CD14-positive monocyte (primary cell): Measurements from ENCODE around the gene CEP97. TPM values are rescaled to one million over a fixed set of nuclear protein-coding genes. Genes with fewer than 3 reads are reported as not detected.
A peak's percentile ranks its signal among the peaks of the same experiment; 100 is the strongest.

Source experiments
- DNase-seq, 3 donors: peaks; one replicate each; pipeline ENCODE4 v3.0.0-alpha.2; 2011 to 2022
- H2AFZ ChIP-seq: 2 replicates; pipeline ENCODE4 v1.6.0; 2012; ENCODE audit warnings: mild to moderate bottlenecking, low read depth, low read length, inconsistent platforms; ENCODE audit not compliant: insufficient read depth, poor library complexity, severe bottlenecking
- H3K27ac ChIP-seq, 2 donors: 1 replicate in 1 of 2; 2 replicates in 1 of 2; pipeline ENCODE4 v1.5.1; 2012 to 2013; ENCODE audit warnings: low read length in 2 of 2, control low read depth in 1 of 2, inconsistent platforms in 1 of 2, low read depth in 1 of 2, mild to moderate bottlenecking in 1 of 2
- H3K27me3 ChIP-seq, 2 donors: one replicate each; pipeline versions ENCODE4 v1.6.0 to v1.6.1; 2011 to 2013; ENCODE audit warnings: low read length in 2 of 2; ENCODE audit not compliant: control insufficient read depth in 2 of 2, insufficient read depth in 2 of 2
- H3K36me3 ChIP-seq, 2 donors: replicated peaks in 1 of 2; 1 replicate in 1 of 2; 2 replicates in 1 of 2; pipeline versions ENCODE4 v1.5.1 to v1.6.1; 2012 to 2013; ENCODE audit warnings: low read length in 2 of 2, control low read depth in 1 of 2, inconsistent platforms in 1 of 2, mild to moderate bottlenecking in 1 of 2; ENCODE audit not compliant: insufficient read depth in 2 of 2, control insufficient read depth in 1 of 2
- H3K4me1 ChIP-seq, 2 donors: 1 replicate in 1 of 2; 2 replicates in 1 of 2; pipeline versions ENCODE4 v1.5.1 to v1.6.1; 2012 to 2013; ENCODE audit warnings: low read length in 2 of 2, control low read depth in 1 of 2, inconsistent platforms in 1 of 2, mild to moderate bottlenecking in 1 of 2, moderate library complexity in 1 of 2; ENCODE audit not compliant: insufficient read depth in 2 of 2, control insufficient read depth in 1 of 2
- H3K4me2 ChIP-seq: replicated peaks from 2 replicates; pipeline ENCODE3; 2012; ENCODE audit warnings: low read length, moderate library complexity, mild to moderate bottlenecking; ENCODE audit not compliant: poor library complexity, severe bottlenecking; ENCODE audit errors: extremely low read depth
- H3K4me3 ChIP-seq, 3 experiments: fragments of 200-600 bp in 1 of 3; sonication (generic) in 1 of 3; replicated peaks in 1 of 3; 1 replicate in 2 of 3; 2 replicates in 1 of 3; pipeline ENCODE4 v1.5.1; 2011 to 2013; ENCODE audit warnings: low read length in 3 of 3, mild to moderate bottlenecking in 3 of 3, control low read depth in 2 of 3, low read depth in 2 of 3, inconsistent platforms in 1 of 3, moderate library complexity in 1 of 3
- H3K79me2 ChIP-seq: 2 replicates; pipeline ENCODE4 v1.6.0; 2012; ENCODE audit warnings: mild to moderate bottlenecking, control low read depth, inconsistent platforms, low read length, moderate library complexity; ENCODE audit not compliant: insufficient read depth
- H3K9ac ChIP-seq: 2 replicates; pipeline ENCODE4 v1.6.0; 2017; ENCODE audit warnings: low read length, mild to moderate bottlenecking; ENCODE audit not compliant: insufficient read depth, poor library complexity, severe bottlenecking
- H3K9me3 ChIP-seq, 2 donors: replicated peaks in 1 of 2; 1 replicate in 1 of 2; 2 replicates in 1 of 2; pipeline versions ENCODE4 v1.5.1 to v1.6.1; 2012 to 2013; ENCODE audit warnings: low read length in 2 of 2, control low read depth in 1 of 2; ENCODE audit not compliant: control insufficient read depth in 1 of 2, insufficient read depth in 1 of 2
- H4K20me1 ChIP-seq: 2 replicates; pipeline ENCODE4 v1.6.0; 2012; ENCODE audit warnings: mild to moderate bottlenecking, low read length, control low read depth, moderate library complexity; ENCODE audit not compliant: insufficient read depth
- H3K27ac Mint-ChIP-seq, 7 donors: one replicate each; pipeline ENCODE4 v1.8.0; 2020; ENCODE audit warnings: mild to moderate bottlenecking in 7 of 7, mixed read lengths in 7 of 7, moderate library complexity in 6 of 7, inconsistent platforms in 2 of 7
- H3K27me3 Mint-ChIP-seq, 3 donors: one replicate each; pipeline ENCODE4 v1.8.0; 2021 to 2022; ENCODE audit warnings: low read depth in 3 of 3, mild to moderate bottlenecking in 3 of 3, mixed read lengths in 3 of 3, moderate library complexity in 3 of 3, inconsistent platforms in 1 of 3
- H3K36me3 Mint-ChIP-seq, 2 donors: one replicate each; pipeline ENCODE4 v1.8.0; 2020; ENCODE audit warnings: mixed read lengths in 2 of 2, inconsistent platforms in 1 of 2, mild to moderate bottlenecking in 1 of 2
- H3K4me1 Mint-ChIP-seq: one replicate; pipeline ENCODE4 v1.8.0; 2020; ENCODE audit warnings: mild to moderate bottlenecking, mixed read lengths
- H3K4me3 Mint-ChIP-seq, 2 donors: one replicate each; pipeline ENCODE4 v1.8.0; 2020; ENCODE audit warnings: mild to moderate bottlenecking in 2 of 2, mixed read lengths in 2 of 2, moderate library complexity in 1 of 2
- H3K9me3 Mint-ChIP-seq, 7 donors: one replicate each; pipeline ENCODE4 v1.8.0; 2020 to 2022; ENCODE audit warnings: mixed read lengths in 7 of 7, mild to moderate bottlenecking in 6 of 7, moderate library complexity in 6 of 7, inconsistent platforms in 2 of 7
- CTCF ChIP-seq: fragments of 200-600 bp; IDR thresholded peaks from one replicate; pipeline ENCODE4 v1.8.0; 2022; ENCODE audit warnings: antibody characterized with exemption, mild to moderate bottlenecking
- WGBS: methylation state at CpG from one replicate; pipeline ENCODE4 v1.1.5; 2013; ENCODE audit warnings: missing lambda C conversion rate; ENCODE audit not compliant: insufficient coverage; 5-methylcytosine and 5-hydroxymethylcytosine counted together
- intact Hi-C, 2 donors: fragments of 100-400 bp; cut with micrococcal nuclease; formaldehyde crosslinking; loops; one replicate each; pipeline versions ENCODE4 v1.15.0 to v1.15.1; 2023
- polyA plus RNA-seq, 3 donors: library from polyadenylated mRNA; depleted of rRNA in 1 of 3; unstranded in 2 of 3; stranded (reverse) in 1 of 3; fragments of 300-500 nt in 2 of 3; fragments of >200 nt in 1 of 3; fragmentation: Illumina TruSeq in 2 of 3; gene quantifications; 1 replicate in 2 of 3; 2 replicates in 1 of 3; pipeline ENCODE4 v1.2.3, GENCODE V29; 2012 to 2021

CEP97 gene
- polyA plus RNA-seq, 3 donors, result 0.79 to 1.7 (median 1.5) TPM

- Mint-ChIP-seq H3K4me3 (peak overlapping the region in 1 of 2 donors; percentile 21), H3K4me1 (peaks cover 35% of the 10 kb centered on the region), H3K27me3 (peaks cover 0 to 2% (median 0%) of the 10 kb centered on the region in 3 donors), H3K9me3 (no peaks in the 10 kb centered on the region), H3K36me3 (peaks cover 30 to 35% of the 10 kb centered on the region in 2 donors), H3K27ac (peak overlapping the region; percentile 83 to 91 (median 87))
- no peak for TF ChIP-seq CTCF
- peaks cover 44% of the 10 kb centered on the region for H3K79me2 ChIP-seq
- H3K4me1 ChIP-seq, result peaks cover 17 to 42% of the 10 kb centered on the region in 2 donors
- peaks cover 15 to 23% of the 10 kb centered on the region in 2 donors for H3K36me3 ChIP-seq
- H3K9ac ChIP-seq, result no peak overlapping the region
- no peaks in the 10 kb centered on the region for H4K20me1 ChIP-seq
- no peaks in the 10 kb centered on the region for H3K27me3 ChIP-seq
- peak overlapping the region; percentile 54 for H3K4me2 ChIP-seq
- H3K4me3 ChIP-seq, result peak overlapping the region in 1 of 3 experiments; percentile 40
- H3K27ac ChIP-seq, result peak overlapping the region in 1 of 2 donors; percentile 78
- WGBS, result no CpG with 5 or more reads among the region's 5 CpGs
- intact Hi-C loops, result loop anchor here (10.0 kb wide), 1 partner anchor 207 kb away; no protein-coding TSS in a partner anchor
- no peaks in the 10 kb centered on the region for H3K9me3 ChIP-seq
- H2AFZ ChIP-seq, result no peak overlapping the region
- DNase-seq, result peak in 1 of 3 donors; percentile 39
Observed at GRCh38 chr3:101817992-101818391, 93.6 kb downstream of the CEP97 start.

GRCh38 chr3:101819649-101820206 is 95.3 kb downstream of the CEP97 start:
- no peak for TF ChIP-seq CTCF
- peak overlapping the region in 1 of 2 donors; percentile 78 for H3K27ac ChIP-seq
- no peak overlapping the region for H2AFZ ChIP-seq
- no peaks in the 10 kb centered on the region for H3K27me3 ChIP-seq
- Mint-ChIP-seq H3K27me3 (peaks cover 0 to 2% (median 0%) of the 10 kb centered on the region in 3 donors), H3K4me3 (no peak overlapping the region), H3K36me3 (peaks cover 31 to 39% of the 10 kb centered on the region in 2 donors), H3K9me3 (no peaks in the 10 kb centered on the region), H3K27ac (peak overlapping the region; percentile 72 to 91 (median 88)), H3K4me1 (peaks cover 36% of the 10 kb centered on the region)
- DNase-seq, result peak; percentile 75 to 92 (median 88)
- intact Hi-C loops, result loop anchor here (10.0 kb wide), 1 partner anchor 205 kb away; no protein-coding TSS in a partner anchor
- no peaks in the 10 kb centered on the region for H4K20me1 ChIP-seq
- peak overlapping the region in 1 of 3 experiments; percentile 12 for H3K4me3 ChIP-seq
- H3K4me1 ChIP-seq, result peaks cover 15 to 36% of the 10 kb centered on the region in 2 donors
- H3K9ac ChIP-seq, result no peak overlapping the region
- H3K9me3 ChIP-seq, result no peaks in the 10 kb centered on the region
- WGBS, result no CpG with 5 or more reads among the region's 2 CpGs
- peaks cover 15 to 29% of the 10 kb centered on the region in 2 donors for H3K36me3 ChIP-seq
- H3K4me2 ChIP-seq, result peak overlapping the region; percentile 29
- peaks cover 44% of the 10 kb centered on the region for H3K79me2 ChIP-seq

Other genes starting within 250 kb of the CEP97 start
- 10 to 100 TPM in 1 of 3 donors, 1 to 10 TPM in 2; 1.6 to 12.4 (median 3.8) TPM for gene SENP7, start 211.4 kb upstream of the CEP97 start, polyA plus RNA-seq
- gene TRMT10C, start 162.7 kb upstream of the CEP97 start, polyA plus RNA-seq, result 10 to 100 TPM in 2 of 3 donors, 1 to 10 TPM in 1; 4.1 to 21.0 (median 14.6) TPM
- gene PCNP, start 150.4 kb upstream of the CEP97 start, polyA plus RNA-seq, result 10 to 100 TPM; 32.0 to 68.2 (median 57.4) TPM
- 10 to 100 TPM in 1 of 3 donors, 1 to 10 TPM in 2; 5.1 to 20.2 (median 6.8) TPM for gene ZBTB11, start 47.5 kb upstream of the CEP97 start, polyA plus RNA-seq
- 100 to 1,000 TPM; 445 to 996 (median 586) TPM for gene RPL24, start 37.9 kb upstream of the CEP97 start, polyA plus RNA-seq
- gene NXPE3, start 54.6 kb downstream of the CEP97 start, polyA plus RNA-seq, result 10 to 100 TPM; 14.6 to 35.8 (median 19.8) TPM
- 100 to 1,000 TPM in 1 of 3 donors, 10 to 100 TPM in 2; 71.0 to 592 (median 84.9) TPM for gene NFKBIZ, start 124.9 kb downstream of the CEP97 start, polyA plus RNA-seq